ENCODE results near the gene NBAS. TPM values are rescaled to one million over a fixed set of nuclear protein-coding genes. Genes with fewer than 3 reads are reported as not detected.

Gene NBAS
- polyA plus RNA-seq, 1 donor: 55.8 TPM

DNA sequence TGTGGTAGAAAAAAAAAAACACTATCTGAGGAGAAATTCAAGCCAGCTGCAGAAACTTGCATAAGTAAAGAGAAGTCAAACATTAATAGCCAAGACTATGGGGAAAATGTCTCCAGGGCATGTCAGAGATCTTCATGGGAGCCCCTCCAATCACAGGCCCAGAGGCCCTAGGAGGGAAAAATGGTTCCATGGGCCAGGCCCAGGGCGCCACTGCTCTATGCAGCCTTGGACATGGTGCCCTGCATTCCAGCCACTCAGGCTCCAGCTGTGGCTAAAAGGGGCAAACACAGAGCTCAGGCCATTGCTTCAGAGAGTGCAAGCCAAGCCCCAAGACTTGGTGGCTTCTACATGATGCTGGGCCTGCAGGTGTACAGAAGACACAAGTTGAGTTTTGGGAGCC, 354.7 kb downstream of the NBAS start:
- WGBS (ENCODE audit: insufficient coverage, low lambda C conversion rate): no CpG with 5 or more reads among the region's 1 CpG
- Histone ChIP-seq H3K36me3 (ENCODE audit: control insufficient read depth, insufficient read depth, low read length) (peaks cover 12% of the 10 kb centered on the region), H3K9me3 (ENCODE audit: control insufficient read depth, low read depth, low read length) (no peaks in the 10 kb centered on the region)

DNA sequence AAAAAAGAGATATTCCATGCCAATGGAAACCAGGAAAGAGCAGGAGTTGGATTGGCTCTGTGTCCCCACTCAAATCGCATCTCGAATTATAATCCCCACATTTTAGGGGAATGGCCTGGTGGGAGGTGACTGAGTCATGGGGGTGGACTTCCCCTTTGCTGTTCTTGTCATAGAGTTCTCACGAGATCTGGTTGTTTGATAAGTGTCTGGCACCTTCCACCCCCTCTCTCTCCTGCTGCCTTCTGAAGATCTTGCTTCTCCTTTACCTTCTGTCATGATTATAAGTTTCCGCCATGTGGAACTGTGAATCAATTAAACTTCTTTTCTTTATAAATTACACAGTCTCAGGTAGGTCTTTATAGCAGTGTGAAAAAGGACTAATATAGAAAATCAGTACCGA, 355.6 kb downstream of the NBAS start:
- Histone ChIP-seq H3K36me3 (ENCODE audit: control insufficient read depth, insufficient read depth, low read length) (peaks cover 12% of the 10 kb centered on the region), H3K27ac (ENCODE audit: low read length) (no peak overlapping the region), H3K27me3 (ENCODE audit: control insufficient read depth, insufficient read depth, low read length) (no peaks in the 10 kb centered on the region), H3K4me1 (ENCODE audit: control insufficient read depth, insufficient read depth, low read length) (peaks cover 3% of the 10 kb centered on the region), H3K4me3 (ENCODE audit: low read length) (no peak overlapping the region), H3K9me3 (ENCODE audit: control insufficient read depth, low read depth, low read length) (no peaks in the 10 kb centered on the region)
- 100% methylated on average over 2 of the region's 5 CpGs for WGBS (ENCODE audit: insufficient coverage, low lambda C conversion rate)
- no peak for DNase-seq

More for the DNA sequence above, 354.7 kb downstream of the NBAS start:
- H3K4me1 ChIP-seq (ENCODE audit: control insufficient read depth, insufficient read depth, low read length): no peaks in the 10 kb centered on the region
- H3K27me3 ChIP-seq (ENCODE audit: control insufficient read depth, insufficient read depth, low read length): no peaks in the 10 kb centered on the region
- H3K27ac ChIP-seq (ENCODE audit: low read length): no peak overlapping the region
- no peak for DNase-seq
- no peak overlapping the region for H3K4me3 ChIP-seq (ENCODE audit: low read length)

DNA sequence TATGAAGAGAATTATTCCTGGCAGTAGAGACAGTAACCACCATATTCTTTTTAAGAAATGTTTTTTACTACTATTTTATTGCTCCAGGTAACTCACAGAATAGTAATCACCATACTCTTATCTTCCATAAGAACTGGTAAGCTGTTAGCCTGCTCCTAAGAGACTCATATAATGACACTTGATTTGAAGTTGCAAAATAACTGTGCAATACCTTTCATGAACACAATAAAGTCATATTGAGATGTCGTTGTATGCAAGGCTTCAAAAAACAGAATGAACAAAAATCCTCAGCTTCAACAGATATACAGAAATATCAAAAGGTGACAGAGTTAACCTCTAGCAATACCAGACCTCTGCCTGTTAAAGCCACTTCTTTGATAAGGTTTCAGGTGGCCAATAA, 360.1 kb downstream of the NBAS start:
- H3K4me3 ChIP-seq (ENCODE audit: low read length): no peak overlapping the region
- H3K27ac ChIP-seq (ENCODE audit: low read length): peak overlapping the region; percentile 51
- DNase-seq: peak; percentile 17 to 47
- 100% methylated on average over 1 of the region's 1 CpG for WGBS (ENCODE audit: insufficient coverage, low lambda C conversion rate)
- H3K4me1 ChIP-seq (ENCODE audit: control insufficient read depth, insufficient read depth, low read length): peaks cover 3% of the 10 kb centered on the region
- H3K27me3 ChIP-seq (ENCODE audit: control insufficient read depth, insufficient read depth, low read length): no peaks in the 10 kb centered on the region
- peaks cover 7% of the 10 kb centered on the region for H3K36me3 ChIP-seq (ENCODE audit: control insufficient read depth, insufficient read depth, low read length)
- H3K9me3 ChIP-seq (ENCODE audit: control insufficient read depth, low read depth, low read length): no peaks in the 10 kb centered on the region

DNA sequence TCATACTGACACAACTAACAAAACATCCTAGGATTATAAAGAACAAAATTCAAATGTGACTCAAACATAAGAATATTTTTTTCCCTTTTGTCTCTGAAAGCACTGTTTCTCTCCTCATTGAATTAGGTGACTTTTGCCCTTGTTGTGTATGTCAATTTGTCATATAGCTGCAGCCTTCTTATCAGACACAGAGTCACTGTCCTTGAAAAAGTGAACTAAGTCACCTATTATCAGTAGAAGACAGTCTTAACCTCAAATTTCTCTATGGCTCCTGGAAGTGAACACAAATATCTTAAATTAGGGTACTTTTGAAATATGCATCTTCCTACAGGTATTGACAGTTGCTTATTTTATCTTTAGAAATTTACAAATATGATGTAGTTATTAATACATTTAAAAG, 360.6 kb downstream of the NBAS start:
- DNase-seq: peak; percentile 2 to 30
- Histone ChIP-seq H3K4me3 (ENCODE audit: low read length) (no peak overlapping the region), H3K4me1 (ENCODE audit: control insufficient read depth, insufficient read depth, low read length) (peaks cover 3% of the 10 kb centered on the region), H3K27ac (ENCODE audit: low read length) (peak overlapping the region; percentile 37), H3K36me3 (ENCODE audit: control insufficient read depth, insufficient read depth, low read length) (peaks cover 9% of the 10 kb centered on the region), H3K27me3 (ENCODE audit: control insufficient read depth, insufficient read depth, low read length) (no peaks in the 10 kb centered on the region), H3K9me3 (ENCODE audit: control insufficient read depth, low read depth, low read length) (no peaks in the 10 kb centered on the region)

DNA sequence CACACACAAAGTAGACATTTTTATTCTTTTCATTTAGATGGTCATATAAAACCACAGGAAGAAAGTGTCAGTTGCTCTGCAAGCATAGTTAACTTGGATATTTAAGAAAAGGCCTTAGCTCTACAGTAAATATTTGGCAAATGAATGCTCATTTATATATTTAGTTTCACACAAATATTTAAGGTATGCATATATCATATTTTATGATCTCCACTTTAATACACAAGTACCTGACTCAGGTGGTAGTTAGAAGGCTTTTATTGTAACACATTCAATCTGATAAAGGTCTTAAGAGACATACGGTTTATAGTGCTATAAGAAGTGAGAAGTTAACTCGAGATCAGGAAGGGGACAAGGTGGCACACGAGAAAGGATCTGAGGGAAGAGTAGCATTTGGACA, 363.1 kb downstream of the NBAS start:
- no peaks in the 10 kb centered on the region for H3K27me3 ChIP-seq (ENCODE audit: control insufficient read depth, insufficient read depth, low read length)
- no peaks in the 10 kb centered on the region for H3K9me3 ChIP-seq (ENCODE audit: control insufficient read depth, low read depth, low read length)
- WGBS (ENCODE audit: insufficient coverage, low lambda C conversion rate): 87% methylated on average over 2 of the region's 3 CpGs
- no peak overlapping the region for H3K4me3 ChIP-seq (ENCODE audit: low read length)
- peaks cover 3% of the 10 kb centered on the region for H3K4me1 ChIP-seq (ENCODE audit: control insufficient read depth, insufficient read depth, low read length)
- H3K36me3 ChIP-seq (ENCODE audit: control insufficient read depth, insufficient read depth, low read length): peaks cover 4% of the 10 kb centered on the region
- no peak for DNase-seq
- H3K27ac ChIP-seq (ENCODE audit: low read length): no peak overlapping the region

DNA sequence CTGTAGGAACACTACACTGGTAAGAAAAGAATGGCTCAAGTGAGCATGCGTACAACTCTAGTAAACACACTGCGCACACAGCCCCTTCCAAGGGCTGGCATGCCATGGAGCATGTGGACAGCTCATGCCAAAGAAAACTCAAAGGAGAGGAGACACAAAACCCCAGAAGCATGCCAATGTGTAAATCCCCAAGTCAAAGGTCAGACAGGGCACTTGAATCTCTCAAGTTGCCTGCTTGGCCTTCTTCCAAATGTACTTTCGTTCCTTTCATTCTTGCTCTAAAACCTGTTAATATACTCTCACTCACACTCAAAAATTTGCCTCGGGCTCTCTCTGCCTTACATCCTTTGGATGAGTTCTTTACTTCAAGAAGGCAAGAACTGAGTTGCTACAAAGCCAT, 365.3 kb downstream of the NBAS start:
- Histone ChIP-seq H3K4me1 (ENCODE audit: control insufficient read depth, insufficient read depth, low read length) (no peaks in the 10 kb centered on the region), H3K36me3 (ENCODE audit: control insufficient read depth, insufficient read depth, low read length) (peaks cover 4% of the 10 kb centered on the region), H3K27me3 (ENCODE audit: control insufficient read depth, insufficient read depth, low read length) (no peaks in the 10 kb centered on the region), H3K9me3 (ENCODE audit: control insufficient read depth, low read depth, low read length) (no peaks in the 10 kb centered on the region), H3K4me3 (ENCODE audit: low read length) (no peak overlapping the region), H3K27ac (ENCODE audit: low read length) (no peak overlapping the region)
- DNase-seq: no peak
- WGBS (ENCODE audit: insufficient coverage, low lambda C conversion rate): 80% methylated on average over 1 of the region's 4 CpGs

DNA sequence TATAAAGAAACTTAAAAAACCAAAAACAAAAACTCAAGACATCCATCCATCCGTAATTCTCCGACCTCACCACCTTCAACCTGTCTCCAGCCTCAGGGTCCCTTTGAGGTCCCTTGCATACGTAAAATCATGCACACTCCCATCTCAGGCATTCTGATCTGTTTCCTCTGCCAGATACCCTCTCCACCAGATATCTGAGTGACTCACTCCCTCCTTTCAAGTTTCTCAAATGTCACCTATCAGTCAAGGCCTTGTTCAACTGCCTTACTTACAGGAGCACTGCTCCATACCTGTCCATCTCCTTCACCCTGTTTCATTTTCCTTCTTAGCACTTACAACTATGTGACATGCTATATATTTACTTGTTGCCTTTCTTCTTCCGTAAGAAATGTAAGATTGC, 369.3 kb downstream of the NBAS start:
- 96% methylated on average over 3 of the region's 4 CpGs for WGBS (ENCODE audit: insufficient coverage, low lambda C conversion rate)
- peaks cover 24% of the 10 kb centered on the region for H3K36me3 ChIP-seq (ENCODE audit: control insufficient read depth, insufficient read depth, low read length)
- H3K4me3 ChIP-seq (ENCODE audit: low read length): no peak overlapping the region
- no peaks in the 10 kb centered on the region for H3K9me3 ChIP-seq (ENCODE audit: control insufficient read depth, low read depth, low read length)
- no peaks in the 10 kb centered on the region for H3K27me3 ChIP-seq (ENCODE audit: control insufficient read depth, insufficient read depth, low read length)
- H3K4me1 ChIP-seq (ENCODE audit: control insufficient read depth, insufficient read depth, low read length): no peaks in the 10 kb centered on the region
- H3K27ac ChIP-seq (ENCODE audit: low read length): no peak overlapping the region
- no peak for DNase-seq

DNA sequence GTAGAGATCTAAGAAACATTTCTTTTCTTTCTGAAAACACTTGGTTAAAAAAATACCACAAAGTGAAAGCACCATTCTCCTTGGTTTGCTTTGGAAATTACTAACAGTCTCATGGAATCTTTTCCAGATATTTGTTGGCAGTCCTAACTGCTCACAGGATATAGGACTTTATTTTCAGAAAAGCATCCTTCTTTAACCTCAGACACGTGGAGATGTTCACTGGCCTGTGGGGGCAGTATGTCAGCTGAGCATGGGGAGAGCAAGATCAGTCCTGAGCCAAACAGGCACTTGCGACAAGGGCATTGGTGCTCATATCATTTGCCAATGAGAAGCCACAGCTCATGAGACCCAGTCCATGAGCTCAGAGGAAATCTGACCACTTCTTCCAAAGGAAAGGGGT, 371.9 kb downstream of the NBAS start:
- no peak for DNase-seq
- H3K4me1 ChIP-seq (ENCODE audit: control insufficient read depth, insufficient read depth, low read length): no peaks in the 10 kb centered on the region
- no peaks in the 10 kb centered on the region for H3K27me3 ChIP-seq (ENCODE audit: control insufficient read depth, insufficient read depth, low read length)
- no peak overlapping the region for H3K27ac ChIP-seq (ENCODE audit: low read length)
- no peaks in the 10 kb centered on the region for H3K9me3 ChIP-seq (ENCODE audit: control insufficient read depth, low read depth, low read length)
- peaks cover 31% of the 10 kb centered on the region for H3K36me3 ChIP-seq (ENCODE audit: control insufficient read depth, insufficient read depth, low read length)
- H3K4me3 ChIP-seq (ENCODE audit: low read length): no peak overlapping the region
- no CpG with 5 or more reads among the region's 2 CpGs for WGBS (ENCODE audit: insufficient coverage, low lambda C conversion rate)

DNA sequence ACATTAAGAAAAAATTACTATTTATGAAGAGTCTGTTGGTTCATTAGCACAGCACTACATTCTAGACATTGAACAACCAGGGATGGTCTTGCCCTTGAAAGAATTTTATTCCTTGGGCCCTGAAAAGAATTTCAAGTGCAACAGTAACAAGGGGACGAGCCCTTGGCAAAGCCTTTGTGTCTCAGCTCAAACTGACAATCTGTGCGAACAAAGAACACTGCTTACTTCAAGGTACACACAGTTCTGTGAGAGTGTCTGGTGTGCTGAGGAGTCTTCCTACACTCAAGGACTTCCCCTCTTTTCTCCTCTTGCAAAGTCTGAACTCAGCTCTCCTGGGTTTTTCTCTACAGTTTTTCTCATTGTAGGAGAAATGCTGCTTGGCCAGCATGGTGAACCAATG, 373.4 kb downstream of the NBAS start:
- Histone ChIP-seq H3K4me1 (ENCODE audit: control insufficient read depth, insufficient read depth, low read length) (no peaks in the 10 kb centered on the region), H3K27me3 (ENCODE audit: control insufficient read depth, insufficient read depth, low read length) (no peaks in the 10 kb centered on the region), H3K27ac (ENCODE audit: low read length) (no peak overlapping the region), H3K36me3 (ENCODE audit: control insufficient read depth, insufficient read depth, low read length) (peaks cover 34% of the 10 kb centered on the region), H3K9me3 (ENCODE audit: control insufficient read depth, low read depth, low read length) (no peaks in the 10 kb centered on the region), H3K4me3 (ENCODE audit: low read length) (no peak overlapping the region)
- DNase-seq: no peak
- no CpG with 5 or more reads among the region's 2 CpGs for WGBS (ENCODE audit: insufficient coverage, low lambda C conversion rate)

DNA sequence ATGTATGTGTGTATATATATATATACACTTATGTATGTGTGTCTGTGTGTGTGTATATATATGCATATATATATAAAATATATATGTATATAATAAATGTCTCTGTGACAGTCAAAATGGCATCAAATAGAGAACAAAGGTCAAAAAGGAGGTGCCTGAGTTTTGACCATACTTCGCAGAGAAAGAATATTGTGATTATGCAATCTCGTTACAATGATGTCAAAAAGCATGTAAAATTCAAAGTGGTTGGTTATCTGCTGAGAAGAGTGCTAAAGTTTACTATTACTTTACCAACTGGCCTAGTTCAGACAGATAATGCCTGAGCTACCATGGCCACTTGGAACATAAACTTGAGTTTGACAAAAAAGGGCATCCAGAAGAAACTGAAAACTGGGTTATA, 375.0 kb downstream of the NBAS start:
- Histone ChIP-seq H3K9me3 (ENCODE audit: control insufficient read depth, low read depth, low read length) (no peaks in the 10 kb centered on the region), H3K4me1 (ENCODE audit: control insufficient read depth, insufficient read depth, low read length) (no peaks in the 10 kb centered on the region), H3K27ac (ENCODE audit: low read length) (no peak overlapping the region), H3K36me3 (ENCODE audit: control insufficient read depth, insufficient read depth, low read length) (peaks cover 41% of the 10 kb centered on the region), H3K4me3 (ENCODE audit: low read length) (no peak overlapping the region), H3K27me3 (ENCODE audit: control insufficient read depth, insufficient read depth, low read length) (no peaks in the 10 kb centered on the region)
- DNase-seq: no peak
- 100% methylated on average over 1 of the region's 2 CpGs for WGBS (ENCODE audit: insufficient coverage, low lambda C conversion rate)

DNA sequence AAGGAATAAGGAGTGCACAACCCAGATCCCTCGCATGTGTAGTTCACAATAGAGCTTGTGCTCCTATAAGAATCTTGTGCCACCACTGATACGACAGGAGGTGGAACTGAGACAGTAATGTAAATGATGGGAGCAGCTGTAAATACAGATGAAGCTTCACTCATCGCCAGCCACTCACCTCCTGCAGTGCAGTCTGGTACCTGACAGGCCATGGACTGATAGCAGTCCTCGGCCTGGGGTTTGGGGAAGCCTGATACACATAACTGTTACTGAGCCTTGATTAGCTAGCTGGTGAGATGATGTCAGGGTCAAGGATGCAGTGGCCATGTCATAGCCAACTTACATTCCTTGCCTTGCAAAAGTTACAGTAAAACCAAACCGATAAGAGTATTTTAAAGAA, 376.6 kb downstream of the NBAS start:
- Histone ChIP-seq H3K27ac (ENCODE audit: low read length) (no peak overlapping the region), H3K9me3 (ENCODE audit: control insufficient read depth, low read depth, low read length) (no peaks in the 10 kb centered on the region), H3K4me1 (ENCODE audit: control insufficient read depth, insufficient read depth, low read length) (no peaks in the 10 kb centered on the region), H3K27me3 (ENCODE audit: control insufficient read depth, insufficient read depth, low read length) (no peaks in the 10 kb centered on the region), H3K4me3 (ENCODE audit: low read length) (no peak overlapping the region), H3K36me3 (ENCODE audit: control insufficient read depth, insufficient read depth, low read length) (peaks cover 36% of the 10 kb centered on the region)
- WGBS (ENCODE audit: insufficient coverage, low lambda C conversion rate): 100% methylated on average over 1 of the region's 5 CpGs
- DNase-seq: no peak
